HEK293 (cell line): ENCODE results near the gene ZNF69.

Source experiments
- GLI2 ChIP-seq: fragments of 450-650 bp; formaldehyde crosslinking; IDR thresholded peaks from 2 replicates; pipeline ENCODE4; 2017; ENCODE audit warnings: missing biosample characterization, missing genetic modification characterization, low read depth, borderline replicate concordance
- IKZF3 ChIP-seq: fragments of 450-650 bp; IDR thresholded peaks from 2 replicates; pipeline ENCODE4 v1.5.0; 2018; ENCODE audit warnings: missing biosample characterization, mild to moderate bottlenecking, missing genetic modification characterization, moderate library complexity
- PATZ1 ChIP-seq: fragments of 450-650 bp; formaldehyde crosslinking; IDR thresholded peaks from 2 replicates; pipeline ENCODE4 v1.5.1; 2016; ENCODE audit warnings: missing biosample characterization, missing genetic modification characterization
- PBX3 ChIP-seq: sonication (generic); formaldehyde crosslinking; IDR thresholded peaks from 2 replicates; pipeline ENCODE4 v1.8.1; 2022; ENCODE audit warnings: mild to moderate bottlenecking, moderate library complexity, missing genetic modification reagents
- RBAK ChIP-seq: fragments of 450-650 bp; formaldehyde crosslinking; IDR thresholded peaks from 2 replicates; pipeline ENCODE4 v1.5.1; 2016; ENCODE audit warnings: missing biosample characterization, missing genetic modification characterization
- SALL2 ChIP-seq: fragments of 450-650 bp; formaldehyde crosslinking; IDR thresholded peaks from 2 replicates; pipeline ENCODE4 v1.5.0; 2017; ENCODE audit warnings: missing biosample characterization, mild to moderate bottlenecking, missing genetic modification characterization, borderline replicate concordance
- SP2 ChIP-seq: fragments of 450-650 bp; formaldehyde crosslinking; IDR thresholded peaks from 2 replicates; pipeline ENCODE4 v1.5.1; 2016; ENCODE audit warnings: missing biosample characterization, missing genetic modification characterization
- WT1 ChIP-seq: fragments of 450-650 bp; formaldehyde crosslinking; IDR thresholded peaks from 2 replicates; pipeline ENCODE4 v1.5.1; 2016; ENCODE audit warnings: missing biosample characterization, missing genetic modification characterization
- ZBTB11 ChIP-seq: fragments of 450-650 bp; formaldehyde crosslinking; conservative IDR thresholded peaks from 2 replicates; pipeline ENCODE4 v1.5.1; 2016; ENCODE audit warnings: low read depth, missing biosample characterization, missing genetic modification characterization
- ZBTB17 ChIP-seq: fragments of 450-650 bp; formaldehyde crosslinking; IDR thresholded peaks from 2 replicates; pipeline ENCODE4 v1.5.1; 2016; ENCODE audit warnings: missing biosample characterization, missing genetic modification characterization
- ZFP37 ChIP-seq: fragments of 450-650 bp; formaldehyde crosslinking; IDR thresholded peaks from 2 replicates; pipeline ENCODE4 v1.5.1; 2016; ENCODE audit warnings: missing biosample characterization, missing genetic modification characterization
- ZNF155 ChIP-seq: fragments of 450-650 bp; formaldehyde crosslinking; IDR thresholded peaks from 2 replicates; pipeline ENCODE4 v1.5.1; 2016; ENCODE audit warnings: missing biosample characterization, missing genetic modification characterization
- ZNF211 ChIP-seq: fragments of 450-650 bp; formaldehyde crosslinking; IDR thresholded peaks from 2 replicates; pipeline ENCODE4 v1.5.1; 2016; ENCODE audit warnings: low read depth, missing biosample characterization, missing genetic modification characterization
- ZNF341 ChIP-seq: fragments of 450-650 bp; formaldehyde crosslinking; IDR thresholded peaks from 2 replicates; pipeline ENCODE4; 2016; ENCODE audit warnings: low read depth, missing biosample characterization, missing genetic modification characterization
- ZNF391 ChIP-seq: fragments of 450-650 bp; formaldehyde crosslinking; IDR thresholded peaks from 2 replicates; pipeline ENCODE4 v1.5.1; 2016; ENCODE audit warnings: low read depth, missing biosample characterization, missing genetic modification characterization, borderline replicate concordance
- ZNF501 ChIP-seq: fragments of 450-650 bp; formaldehyde crosslinking; IDR thresholded peaks from 2 replicates; pipeline ENCODE4 v1.5.1; 2016; ENCODE audit warnings: missing biosample characterization, missing genetic modification characterization
- ZNF514 ChIP-seq: fragments of 450-650 bp; formaldehyde crosslinking; IDR thresholded peaks from 2 replicates; pipeline ENCODE4 v1.5.1; 2016; ENCODE audit warnings: missing biosample characterization, missing genetic modification characterization
- ZNF544 ChIP-seq: fragments of 450-650 bp; formaldehyde crosslinking; IDR thresholded peaks from 2 replicates; pipeline ENCODE4 v1.5.0; 2017; ENCODE audit warnings: missing biosample characterization, missing genetic modification characterization
- ZNF768 ChIP-seq: fragments of 450-650 bp; formaldehyde crosslinking; IDR thresholded peaks from 2 replicates; pipeline ENCODE4 v1.5.1; 2018; ENCODE audit warnings: missing biosample characterization, mild to moderate bottlenecking, missing genetic modification characterization
- ZSCAN23 ChIP-seq: fragments of 450-650 bp; formaldehyde crosslinking; IDR thresholded peaks from 2 replicates; pipeline ENCODE4 v1.5.1; 2016; ENCODE audit warnings: missing biosample characterization, missing genetic modification characterization
- ZXDB ChIP-seq: fragments of 450-650 bp; formaldehyde crosslinking; IDR thresholded peaks from 2 replicates; pipeline ENCODE4 v1.5.1; 2016; ENCODE audit warnings: missing biosample characterization, missing genetic modification characterization
- TF ChIP-seq, protein P1 (sequence below): fragments of 450-650 bp; formaldehyde crosslinking; IDR thresholded peaks from 2 replicates; pipeline ENCODE4 v1.5.1; 2016; ENCODE audit warnings: missing biosample characterization, missing genetic modification characterization
- TF ChIP-seq, protein P2 (sequence below): fragments of 450-650 bp; formaldehyde crosslinking; IDR thresholded peaks from 2 replicates; pipeline ENCODE4 v1.5.1; 2016; ENCODE audit warnings: missing biosample characterization, missing genetic modification characterization, low read depth

ZNF69 gene

GRCh38 chr19:11924886-11925650 lies 37.5 kb downstream of the ZNF69 start, which contains the start of gene ZNF700 (continued):
- 0 out of 2 replicates have a peak, but pooled peaks have one; percentile 23 for TF ChIP-seq ZNF391 (tag by site-specific recombination)
- no peak for TF ChIP-seq ZNF211 (tag by site-specific recombination)
- no peak for TF ChIP-seq GLI2 (tag by site-specific recombination)
- TF ChIP-seq RBAK (tag by site-specific recombination): no peak
- no peak for TF ChIP-seq ZNF544
- TF ChIP-seq PATZ1 (tag by site-specific recombination): peak; percentile 63
- TF ChIP-seq ZNF768 (tag by site-specific recombination): no peak
- TF ChIP-seq ZNF341: 0 out of 2 replicates have a peak, but pooled peaks have one; percentile 55
- peak; percentile 92 for TF ChIP-seq SP2
- TF ChIP-seq, protein P1, sequence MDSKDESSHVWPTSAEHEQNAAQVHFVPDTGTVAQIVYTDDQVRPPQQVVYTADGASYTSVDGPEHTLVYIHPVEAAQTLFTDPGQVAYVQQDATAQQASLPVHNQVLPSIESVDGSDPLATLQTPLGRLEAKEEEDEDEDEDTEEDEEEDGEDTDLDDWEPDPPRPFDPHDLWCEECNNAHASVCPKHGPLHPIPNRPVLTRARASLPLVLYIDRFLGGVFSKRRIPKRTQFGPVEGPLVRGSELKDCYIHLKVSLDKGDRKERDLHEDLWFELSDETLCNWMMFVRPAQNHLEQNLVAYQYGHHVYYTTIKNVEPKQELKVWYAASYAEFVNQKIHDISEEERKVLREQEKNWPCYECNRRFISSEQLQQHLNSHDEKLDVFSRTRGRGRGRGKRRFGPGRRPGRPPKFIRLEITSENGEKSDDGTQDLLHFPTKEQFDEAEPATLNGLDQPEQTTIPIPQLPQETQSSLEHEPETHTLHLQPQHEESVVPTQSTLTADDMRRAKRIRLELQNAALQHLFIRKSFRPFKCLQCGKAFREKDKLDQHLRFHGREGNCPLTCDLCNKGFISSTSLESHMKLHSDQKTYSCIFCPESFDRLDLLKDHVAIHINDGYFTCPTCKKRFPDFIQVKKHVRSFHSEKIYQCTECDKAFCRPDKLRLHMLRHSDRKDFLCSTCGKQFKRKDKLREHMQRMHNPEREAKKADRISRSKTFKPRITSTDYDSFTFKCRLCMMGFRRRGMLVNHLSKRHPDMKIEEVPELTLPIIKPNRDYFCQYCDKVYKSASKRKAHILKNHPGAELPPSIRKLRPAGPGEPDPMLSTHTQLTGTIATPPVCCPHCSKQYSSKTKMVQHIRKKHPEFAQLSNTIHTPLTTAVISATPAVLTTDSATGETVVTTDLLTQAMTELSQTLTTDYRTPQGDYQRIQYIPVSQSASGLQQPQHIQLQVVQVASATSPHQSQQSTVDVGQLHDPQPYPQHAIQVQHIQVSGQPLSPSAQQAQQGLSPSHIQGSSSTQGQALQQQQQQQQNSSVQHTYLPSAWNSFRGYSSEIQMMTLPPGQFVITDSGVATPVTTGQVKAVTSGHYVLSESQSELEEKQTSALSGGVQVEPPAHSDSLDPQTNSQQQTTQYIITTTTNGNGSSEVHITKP (tag by site-specific recombination): no peak
- TF ChIP-seq IKZF3: no peak
- TF ChIP-seq ZNF501 (tag by site-specific recombination): peak; percentile 53; the same call in 1 of the 2 replicates
- peak; percentile 40 for TF ChIP-seq ZBTB17 (tag by site-specific recombination)
- TF ChIP-seq PBX3: peak; percentile 78; the same call in 1 of the 2 replicates
- TF ChIP-seq ZBTB11 (tag by site-specific recombination): peak; percentile 72; the same call in 1 of the 2 replicates
- no peak for TF ChIP-seq ZNF155
- TF ChIP-seq, protein P2, sequence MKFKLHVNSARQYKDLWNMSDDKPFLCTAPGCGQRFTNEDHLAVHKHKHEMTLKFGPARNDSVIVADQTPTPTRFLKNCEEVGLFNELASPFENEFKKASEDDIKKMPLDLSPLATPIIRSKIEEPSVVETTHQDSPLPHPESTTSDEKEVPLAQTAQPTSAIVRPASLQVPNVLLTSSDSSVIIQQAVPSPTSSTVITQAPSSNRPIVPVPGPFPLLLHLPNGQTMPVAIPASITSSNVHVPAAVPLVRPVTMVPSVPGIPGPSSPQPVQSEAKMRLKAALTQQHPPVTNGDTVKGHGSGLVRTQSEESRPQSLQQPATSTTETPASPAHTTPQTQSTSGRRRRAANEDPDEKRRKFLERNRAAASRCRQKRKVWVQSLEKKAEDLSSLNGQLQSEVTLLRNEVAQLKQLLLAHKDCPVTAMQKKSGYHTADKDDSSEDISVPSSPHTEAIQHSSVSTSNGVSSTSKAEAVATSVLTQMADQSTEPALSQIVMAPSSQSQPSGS (tag by site-specific recombination): no peak
- 0 out of 2 replicates have a peak, but pooled peaks have one; percentile 34 for TF ChIP-seq ZFP37 (tag by site-specific recombination)
- TF ChIP-seq ZSCAN23 (tag by site-specific recombination): 0 out of 2 replicates have a peak, but pooled peaks have one; percentile 39
- TF ChIP-seq WT1 (tag by site-specific recombination): 0 out of 2 replicates have a peak, but pooled peaks have one; percentile 8
- TF ChIP-seq ZNF514 (tag by site-specific recombination): no peak
- no peak for TF ChIP-seq SALL2 (tag by site-specific recombination)
- peak; percentile 69 for TF ChIP-seq ZXDB (tag by site-specific recombination)
